ENCODE results near the gene LZTR1. TPM values are rescaled to one million over a fixed set of nuclear protein-coding genes. Genes with fewer than 3 reads are reported as not detected.

LZTR1 gene
- total RNA-seq, 1 experiment from 2014 or later, result 13.5 TPM

- no peak for DNase-seq (ENCODE audit: low read depth)
These were observed 15.9 kb upstream of the LZTR1 start for GRCh38 chr22:20965888-20966855.

GRCh38 chr22:20966883-20967696 lies 15.0 kb upstream of the LZTR1 start, which contains the start of gene AIFM3:
AIFM3 (plus strand) TSS chr22:20967255; CDS start chr22:20967945, 690 bp downstream.
- DNase-seq (ENCODE audit: low read depth), result no peak

- no peak for DNase-seq (ENCODE audit: low read depth)
These were observed 14.3 kb upstream of the LZTR1 start for GRCh38 chr22:20967697-20968211.

GRCh38 chr22:20968281-20968977 lies 13.7 kb upstream of the LZTR1 start:
- DNase-seq (ENCODE audit: low read depth), result no peak

GRCh38 chr22:20970939-20971657 lies 11.0 kb upstream of the LZTR1 start:
- DNase-seq (ENCODE audit: low read depth), result no peak

- peak; percentile 41 for DNase-seq (ENCODE audit: low read depth)
These were observed 9.9 kb upstream of the LZTR1 start for GRCh38 chr22:20972014-20972694.

- no peak for DNase-seq (ENCODE audit: low read depth)
These were observed 9.0 kb upstream of the LZTR1 start for GRCh38 chr22:20972933-20973577.

GRCh38 chr22:20973634-20974286 lies 8.3 kb upstream of the LZTR1 start:
- no peak for DNase-seq (ENCODE audit: low read depth)

GRCh38 chr22:20974336-20974955 lies 7.7 kb upstream of the LZTR1 start:
- no peak for DNase-seq (ENCODE audit: low read depth)

- DNase-seq (ENCODE audit: low read depth), result no peak
These were observed 6.4 kb upstream of the LZTR1 start for GRCh38 chr22:20975541-20976290.

GRCh38 chr22:20976291-20976877 lies 5.7 kb upstream of the LZTR1 start:
- no peak for DNase-seq (ENCODE audit: low read depth)

GRCh38 chr22:20977019-20977418 lies 5.1 kb upstream of the LZTR1 start:
- no peak for DNase-seq (ENCODE audit: low read depth)

GRCh38 chr22:20977516-20978170 lies 4.5 kb upstream of the LZTR1 start:
- no peak for DNase-seq (ENCODE audit: low read depth)

- DNase-seq (ENCODE audit: low read depth), result no peak
These were observed 3.7 kb upstream of the LZTR1 start for GRCh38 chr22:20978419-20978818.

- peak; percentile 40 for DNase-seq (ENCODE audit: low read depth)
These were observed 2.8 kb upstream of the LZTR1 start for GRCh38 chr22:20979243-20979809.

- no peak for DNase-seq (ENCODE audit: low read depth)
These were observed 2.1 kb upstream of the LZTR1 start for GRCh38 chr22:20979940-20980453.

- no peak for DNase-seq (ENCODE audit: low read depth)
These were observed 1.6 kb upstream of the LZTR1 start for GRCh38 chr22:20980523-20980922.
